ENCODE measurements around the gene SMPDL3B. TPM values are rescaled to one million over a fixed set of nuclear protein-coding genes. Genes with fewer than 3 reads are reported as not detected.
A peak's percentile ranks its signal among the peaks of the same experiment; 100 is the strongest.

The SMPDL3B gene
- total RNA-seq, 3 donors from 2014 or later, result 17.3 to 45.4 (median 30.9) TPM

DNA sequence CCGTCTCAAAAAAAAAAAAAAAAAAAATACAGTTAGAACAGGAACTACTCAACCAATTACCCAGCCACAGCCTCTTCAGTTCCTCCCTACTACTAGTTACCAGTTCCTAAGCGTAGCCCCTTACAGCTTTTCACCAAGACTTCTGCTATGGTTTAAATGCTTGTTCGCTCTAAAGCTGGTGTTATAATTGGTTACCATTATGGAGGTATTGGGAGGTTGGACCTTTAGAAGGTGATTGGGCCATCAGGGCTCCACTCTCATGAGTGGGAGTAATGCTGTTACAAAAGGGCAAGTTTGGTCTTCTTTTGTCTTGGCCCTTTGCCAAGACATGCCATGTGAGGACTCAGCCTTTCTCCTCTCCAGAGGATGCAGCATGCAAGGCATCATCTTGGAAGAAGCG lies 3.0 kb upstream of the SMPDL3B start:
- intact Hi-C loops (cut with DNase I, micrococcal nuclease), result no loop called here
- DNase-seq (no peak), ATAC-seq (no peak)
- Histone ChIP-seq H3K4me1 (ENCODE audit: low read depth) (peaks cover 4% of the 10 kb centered on the region), H3K36me3 (ENCODE audit: low read depth) (no peaks in the 10 kb centered on the region), H3K9me3 (no peaks in the 10 kb centered on the region), H3K4me3 (no peak overlapping the region)
- TF ChIP-seq, protein P1, sequence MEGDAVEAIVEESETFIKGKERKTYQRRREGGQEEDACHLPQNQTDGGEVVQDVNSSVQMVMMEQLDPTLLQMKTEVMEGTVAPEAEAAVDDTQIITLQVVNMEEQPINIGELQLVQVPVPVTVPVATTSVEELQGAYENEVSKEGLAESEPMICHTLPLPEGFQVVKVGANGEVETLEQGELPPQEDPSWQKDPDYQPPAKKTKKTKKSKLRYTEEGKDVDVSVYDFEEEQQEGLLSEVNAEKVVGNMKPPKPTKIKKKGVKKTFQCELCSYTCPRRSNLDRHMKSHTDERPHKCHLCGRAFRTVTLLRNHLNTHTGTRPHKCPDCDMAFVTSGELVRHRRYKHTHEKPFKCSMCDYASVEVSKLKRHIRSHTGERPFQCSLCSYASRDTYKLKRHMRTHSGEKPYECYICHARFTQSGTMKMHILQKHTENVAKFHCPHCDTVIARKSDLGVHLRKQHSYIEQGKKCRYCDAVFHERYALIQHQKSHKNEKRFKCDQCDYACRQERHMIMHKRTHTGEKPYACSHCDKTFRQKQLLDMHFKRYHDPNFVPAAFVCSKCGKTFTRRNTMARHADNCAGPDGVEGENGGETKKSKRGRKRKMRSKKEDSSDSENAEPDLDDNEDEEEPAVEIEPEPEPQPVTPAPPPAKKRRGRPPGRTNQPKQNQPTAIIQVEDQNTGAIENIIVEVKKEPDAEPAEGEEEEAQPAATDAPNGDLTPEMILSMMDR (IDR thresholded peaks at IDR 0.05), result no peak

GRCh38 chr1:27935721-27936120 lies 921 bp downstream of the SMPDL3B start:
- DNase-seq (peak in 2 of 3 donors; percentile 44 to 45), ATAC-seq (peak; percentile 18)
- intact Hi-C loops (cut with DNase I, micrococcal nuclease), result no loop called here
- no peaks in the 10 kb centered on the region for H3K9me3 ChIP-seq
- no peaks in the 10 kb centered on the region for H3K36me3 ChIP-seq (ENCODE audit: low read depth)
- H3K4me3 ChIP-seq, result no peak overlapping the region
- H3K4me1 ChIP-seq (ENCODE audit: low read depth), result peaks cover 4% of the 10 kb centered on the region
- TF ChIP-seq, protein P1 (IDR thresholded peaks at IDR 0.05), result no peak

DNA sequence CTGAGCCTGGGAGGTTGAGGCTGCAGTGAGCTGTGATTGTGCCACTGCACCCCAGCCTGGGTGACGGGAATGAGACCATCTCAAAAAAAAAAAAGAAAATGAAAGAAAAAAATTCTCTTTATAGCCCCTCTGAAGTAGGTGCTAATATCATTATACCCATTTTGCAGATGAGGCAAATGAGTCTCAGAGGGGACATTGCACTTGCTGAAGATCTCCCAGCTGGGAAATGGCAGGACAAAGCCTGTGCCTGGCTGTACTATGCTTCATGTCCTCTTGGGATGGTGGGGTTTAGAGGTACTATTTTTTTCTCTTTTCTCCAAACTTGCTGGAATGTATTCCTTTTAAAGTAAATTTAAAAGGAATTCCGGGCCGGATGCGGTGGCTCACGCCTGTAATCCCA lies 1.6 kb downstream of the SMPDL3B start:
- intact Hi-C loops (cut with DNase I, micrococcal nuclease), result no loop called here
- H3K9me3 ChIP-seq, result no peaks in the 10 kb centered on the region
- no peak overlapping the region for H3K4me3 ChIP-seq
- TF ChIP-seq, protein P1 (IDR thresholded peaks at IDR 0.05), result no peak
- no peaks in the 10 kb centered on the region for H3K36me3 ChIP-seq (ENCODE audit: low read depth)
- no peak for ATAC-seq
- peak in 1 of 3 donors; percentile 3 for DNase-seq
- H3K4me1 ChIP-seq (ENCODE audit: low read depth), result peaks cover 4% of the 10 kb centered on the region

DNA sequence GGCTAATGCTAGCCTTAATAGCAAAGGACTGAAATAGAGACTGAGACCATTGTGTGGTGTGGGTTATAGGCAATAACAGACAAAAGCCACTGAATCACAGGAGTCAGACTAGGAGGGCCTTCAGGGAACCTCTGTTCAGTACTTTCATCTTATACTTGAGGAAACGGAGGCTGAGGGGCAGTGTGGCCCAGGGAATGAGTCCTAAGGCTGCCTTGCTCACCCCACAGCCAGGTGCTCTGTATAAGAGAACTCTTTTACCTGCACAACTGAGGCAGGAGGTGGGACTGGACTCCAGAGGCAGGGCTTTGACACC lies 2.7 kb downstream of the SMPDL3B start:
- Histone ChIP-seq H3K4me1 (ENCODE audit: low read depth) (peaks cover 4% of the 10 kb centered on the region), H3K4me3 (no peak overlapping the region), H3K36me3 (ENCODE audit: low read depth) (no peaks in the 10 kb centered on the region), H3K9me3 (no peaks in the 10 kb centered on the region)
- DNase-seq (peak in 1 of 3 donors; percentile 4), ATAC-seq (no peak)
- intact Hi-C loops (cut with DNase I, micrococcal nuclease), result no loop called here
- TF ChIP-seq, protein P1 (IDR thresholded peaks at IDR 0.05), result no peak

DNA sequence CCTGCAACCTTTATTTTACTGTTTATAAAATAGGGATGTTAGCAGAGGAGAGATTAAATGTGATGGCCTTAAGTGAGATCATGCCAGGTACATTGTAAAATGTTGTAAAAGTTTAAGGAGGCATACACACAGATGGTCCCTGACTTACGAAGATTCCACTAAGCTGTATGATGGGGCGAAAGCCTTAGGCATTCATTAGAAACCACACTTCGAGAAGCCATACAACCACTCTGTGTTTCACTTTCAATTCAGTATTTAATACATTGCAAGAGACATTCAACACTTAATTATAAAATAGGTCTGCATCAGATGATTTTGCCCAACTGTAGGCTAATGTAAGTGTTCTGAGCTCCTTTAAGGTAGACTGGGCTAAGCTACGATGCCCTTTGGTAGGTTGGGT lies 3.7 kb downstream of the SMPDL3B start:
- TF ChIP-seq, protein P1 (IDR thresholded peaks at IDR 0.05), result no peak
- intact Hi-C loops (cut with DNase I, micrococcal nuclease), result no loop called here
- Histone ChIP-seq H3K36me3 (ENCODE audit: low read depth) (no peaks in the 10 kb centered on the region), H3K4me1 (ENCODE audit: low read depth) (peaks cover 4% of the 10 kb centered on the region), H3K9me3 (no peaks in the 10 kb centered on the region), H3K4me3 (no peak overlapping the region)
- no peak for DNase-seq
- ATAC-seq, result no peak

DNA sequence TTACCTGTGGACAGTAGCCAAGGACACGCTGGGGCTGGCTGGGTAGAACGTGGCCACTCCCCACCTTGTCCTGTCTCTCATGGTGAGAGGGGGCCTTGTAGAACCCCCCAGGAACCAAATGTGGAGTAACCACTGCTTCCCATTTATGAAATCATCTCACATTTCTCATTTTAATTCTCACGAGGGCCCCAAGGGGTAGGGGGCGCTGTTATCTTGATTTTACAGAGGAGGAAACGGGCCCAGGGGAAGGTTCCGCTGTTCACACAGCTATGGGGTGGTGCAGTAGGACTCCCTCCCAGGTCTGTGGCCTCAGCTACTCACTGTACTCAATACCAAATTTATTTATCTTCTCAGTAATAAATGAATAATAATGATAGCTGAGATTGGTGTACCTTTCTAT lies 5.5 kb downstream of the SMPDL3B start:
- no peak overlapping the region for H3K4me3 ChIP-seq
- TF ChIP-seq, protein P1 (IDR thresholded peaks at IDR 0.05), result no peak
- intact Hi-C loops (cut with DNase I, micrococcal nuclease), result no loop called here
- ATAC-seq (peak; percentile 62), DNase-seq (peak in 2 of 3 donors; percentile 51 to 77)
- no peaks in the 10 kb centered on the region for H3K36me3 ChIP-seq (ENCODE audit: low read depth)
- peaks cover 4% of the 10 kb centered on the region for H3K4me1 ChIP-seq (ENCODE audit: low read depth)
- H3K9me3 ChIP-seq, result no peaks in the 10 kb centered on the region

Measured in mucosa of descending colon (tissue), 3 donors.